ENCODE data around the gene WNT4.

GRCh38 chr1:22104865-22105437 is 37.9 kb downstream of the WNT4 start:
- no peak for TF ChIP-seq GATA2 (IDR thresholded peaks at IDR 0.05; ENCODE audit: low read depth, low read length)
- TF ChIP-seq GATA3 (IDR thresholded peaks at IDR 0.05; ENCODE audit: low read depth, low read length) = no peak

Data from SH-SY5Y (cell line).